ENCODE data around the gene VIPR1.

VIPR1 gene

GRCh38 chr3:42495393-42495792, 7.0 kb upstream of the VIPR1 start:
- no peak for DNase-seq

GRCh38 chr3:42497009-42497731, 5.3 kb upstream of the VIPR1 start:
- no peak for DNase-seq

DNA sequence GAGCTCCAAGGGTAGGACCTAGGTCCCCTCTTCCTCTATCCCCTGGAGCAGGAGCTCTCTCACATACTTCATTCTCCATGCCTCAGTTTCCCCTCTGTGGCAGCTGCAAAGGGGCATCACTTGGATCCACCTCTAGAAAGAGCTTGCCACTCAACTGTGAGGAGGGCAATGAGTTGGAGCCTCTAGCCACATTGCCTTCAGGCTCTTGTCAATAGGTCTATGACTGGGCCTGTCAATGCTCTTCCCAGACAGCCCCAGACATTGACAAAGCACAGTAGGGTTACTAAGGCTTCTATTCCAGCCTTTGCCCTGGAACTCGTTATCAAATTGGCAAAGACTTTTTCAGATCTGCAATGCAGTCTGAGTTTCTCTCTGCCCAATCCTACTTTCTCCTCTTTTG, 4.4 kb upstream of the VIPR1 start:
- DNase-seq: no peak

DNA sequence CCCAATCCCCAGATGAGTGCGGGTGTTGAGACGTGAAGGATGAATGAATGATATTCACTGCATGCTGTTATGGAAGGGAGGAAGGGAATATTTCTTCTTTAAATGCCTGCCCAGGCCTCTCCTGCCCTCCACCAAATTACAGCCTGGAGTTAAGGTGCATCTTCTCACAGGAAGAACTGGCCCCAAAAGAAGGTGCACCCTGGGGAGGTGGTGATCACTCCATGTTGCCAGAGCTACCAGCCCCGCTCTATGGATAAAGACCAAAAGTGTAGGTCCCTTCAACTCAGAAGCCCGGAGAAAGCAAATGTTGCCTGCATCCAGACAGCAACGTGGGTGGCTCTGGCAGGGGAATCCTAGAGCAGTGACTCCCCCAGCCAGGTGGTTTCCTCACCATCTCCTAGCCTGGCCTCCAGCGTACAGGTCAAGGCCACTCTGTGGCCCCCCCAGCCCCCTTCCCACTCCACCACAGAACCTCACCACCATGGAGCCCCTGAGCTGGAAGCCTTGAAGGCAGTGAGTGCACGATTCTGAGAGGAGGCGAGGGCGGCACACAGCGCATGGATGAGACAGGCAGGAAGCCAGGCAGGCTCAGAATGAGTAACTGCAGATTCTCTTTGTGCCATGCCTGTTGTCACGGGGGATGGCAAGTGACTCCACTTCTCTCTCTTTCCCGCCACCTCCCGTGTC, 3.5 kb upstream of the VIPR1 start:
- no peak for DNase-seq

DNA sequence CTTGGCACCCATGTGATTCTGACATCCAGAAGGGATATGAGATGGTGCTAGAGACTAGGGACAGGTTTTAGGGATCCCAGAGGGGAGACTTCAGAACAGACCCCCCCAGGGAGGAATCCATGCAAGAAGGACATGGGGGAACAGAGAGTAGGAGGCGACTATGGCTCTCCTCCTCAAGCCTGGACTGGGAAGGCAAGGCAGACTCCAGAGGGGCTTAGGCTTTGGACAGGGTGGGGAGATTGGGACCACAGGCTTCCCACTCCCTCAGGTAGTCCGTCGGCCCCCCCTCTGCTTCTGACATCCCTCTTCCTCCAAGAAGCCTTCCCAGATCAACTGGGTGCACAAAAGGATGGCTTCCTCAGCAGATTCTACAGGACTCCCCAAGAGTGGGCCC, 3.0 kb upstream of the VIPR1 start:
- DNase-seq: no peak

- no peak for DNase-seq
Measured at GRCh38 chr3:42500091-42500490, 2.4 kb upstream of the VIPR1 start.

DNA sequence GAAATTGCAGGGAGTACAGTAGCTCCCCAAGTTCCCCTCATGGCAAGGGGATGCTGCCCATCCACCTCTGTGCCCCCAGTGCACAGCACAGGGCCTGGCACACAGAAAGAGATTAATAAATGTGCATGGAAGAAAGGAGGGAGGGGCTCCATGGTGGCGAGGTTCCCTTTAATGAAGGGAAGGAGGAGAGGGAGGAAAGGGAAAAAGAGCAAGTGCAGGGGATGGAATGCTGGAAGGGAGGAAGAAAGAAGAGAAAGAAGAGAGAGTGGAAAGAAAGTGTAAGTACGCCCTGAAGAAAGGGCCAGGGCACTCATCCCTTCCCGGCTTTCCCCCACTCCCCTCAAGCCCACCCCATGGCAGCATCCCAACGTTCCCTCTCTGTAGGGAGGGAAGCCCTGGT, 1.5 kb upstream of the VIPR1 start:
- no peak for DNase-seq

- no peak for DNase-seq
Measured at GRCh38 chr3:42501321-42501680, 1.1 kb upstream of the VIPR1 start.

DNA sequence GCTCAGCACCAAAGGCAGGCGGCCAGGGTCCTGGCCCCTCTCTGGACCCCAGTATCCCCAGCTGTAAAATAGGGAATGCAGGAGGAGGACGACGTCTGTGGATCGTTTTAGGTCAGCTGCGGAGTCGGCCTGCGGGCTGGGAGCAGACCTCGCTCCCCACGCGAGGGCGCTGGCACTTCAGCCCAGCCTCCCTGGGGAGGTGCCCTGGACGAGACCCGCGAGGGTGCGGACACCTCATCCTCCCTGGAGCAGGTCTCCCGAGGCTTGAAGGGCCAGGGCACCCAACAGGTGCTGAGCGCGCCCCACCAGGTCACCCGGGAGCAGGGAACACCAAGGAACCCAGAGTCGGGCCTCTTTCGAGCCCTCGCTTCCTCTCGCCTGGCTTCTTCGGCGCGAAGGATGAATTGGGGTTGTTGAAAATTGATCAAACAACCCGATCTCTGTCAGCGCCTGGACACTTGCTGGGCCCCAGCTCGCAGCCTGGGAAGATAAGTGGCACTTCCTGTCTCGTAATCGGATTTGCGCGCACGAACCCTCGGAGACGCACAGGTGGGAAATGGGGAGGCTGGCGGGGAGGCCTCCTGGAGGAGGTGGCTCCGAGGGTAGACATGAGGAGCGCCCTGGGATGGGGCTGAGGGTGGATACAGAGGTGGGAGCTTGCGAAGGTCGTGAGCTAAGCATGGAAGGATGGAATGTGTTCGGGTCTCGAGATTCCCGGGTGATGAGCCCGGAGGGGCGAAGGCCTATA, 588 bp upstream of the VIPR1 start:
- DNase-seq: no peak

GRCh38 chr3:42503251-42503924, 945 bp downstream of the VIPR1 start:
- no peak for DNase-seq

GRCh38 chr3:42503957-42504333, 1.5 kb downstream of the VIPR1 start:
- no peak for DNase-seq

GRCh38 chr3:42504334-42505127, 2.1 kb downstream of the VIPR1 start:
- no peak for DNase-seq

GRCh38 chr3:42505128-42505848, 2.8 kb downstream of the VIPR1 start:
- DNase-seq: no peak

- DNase-seq: no peak
Measured at GRCh38 chr3:42505849-42506410, 3.5 kb downstream of the VIPR1 start.

DNA sequence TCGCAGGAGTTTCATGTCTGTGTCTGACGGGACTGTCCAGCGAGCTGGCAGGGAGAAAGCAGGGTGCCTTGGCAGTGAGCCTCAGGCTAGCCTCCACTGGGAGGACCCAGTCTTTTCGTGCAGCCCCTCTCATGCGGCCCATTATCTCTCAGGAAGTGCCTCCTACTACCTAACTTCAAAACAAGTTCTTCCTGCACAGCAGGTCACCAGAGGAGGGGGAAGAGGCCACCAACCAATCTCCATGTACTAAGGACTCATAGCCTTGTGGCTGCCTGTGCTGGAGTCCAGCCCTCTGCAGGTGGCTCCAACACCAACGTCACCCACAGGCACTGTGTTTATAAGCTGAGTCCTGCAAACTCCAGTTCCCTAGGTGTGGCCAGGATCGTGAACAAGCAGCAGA, 4.8 kb downstream of the VIPR1 start:
- DNase-seq: no peak

- no peak for DNase-seq
Measured at GRCh38 chr3:42507761-42508335, 5.4 kb downstream of the VIPR1 start.

GRCh38 chr3:42508562-42508961, 6.1 kb downstream of the VIPR1 start:
- DNase-seq: no peak

GRCh38 chr3:42509111-42509510, 6.7 kb downstream of the VIPR1 start:
- DNase-seq: no peak

DNA sequence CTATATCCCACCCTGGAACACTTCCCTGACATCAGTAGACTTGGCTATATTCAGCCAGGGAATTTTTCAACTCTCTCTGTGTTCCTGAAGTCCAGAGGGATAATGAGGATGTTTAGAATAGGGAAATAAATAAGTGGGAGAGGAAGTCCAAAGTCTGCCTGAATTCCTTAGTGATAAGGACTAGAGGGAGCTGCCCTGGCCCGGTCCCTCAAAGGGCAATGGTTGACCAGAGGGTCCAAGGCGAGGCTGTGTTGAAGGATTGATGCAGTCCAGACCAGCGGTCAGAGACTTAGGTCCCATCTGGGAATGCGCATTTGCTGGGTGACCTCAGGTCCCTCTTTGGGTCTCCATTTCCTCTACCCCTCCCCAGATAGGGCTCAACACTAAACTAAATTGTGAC, 7.9 kb downstream of the VIPR1 start:
- DNase-seq: no peak

DNA sequence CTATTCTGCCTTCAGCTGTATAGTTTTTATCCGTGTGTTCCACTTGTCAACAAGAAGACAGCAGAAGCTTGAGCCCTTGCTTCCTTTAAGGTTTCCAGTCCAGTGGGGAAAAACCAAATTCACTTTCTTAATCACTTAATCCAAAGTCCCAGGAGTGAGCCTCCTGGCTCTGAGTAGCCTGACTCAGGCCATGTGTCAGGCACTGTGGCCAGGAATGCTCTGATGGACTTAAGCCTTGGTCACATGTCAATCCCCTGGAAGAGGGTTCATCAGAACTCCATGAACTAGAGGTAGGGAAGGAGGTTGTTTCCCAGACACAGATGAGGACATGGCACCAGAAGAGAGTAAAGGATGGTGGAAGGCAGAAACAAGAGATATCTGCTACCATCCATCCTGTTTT, 8.8 kb downstream of the VIPR1 start:
- no peak for DNase-seq

- no peak for DNase-seq
Measured at GRCh38 chr3:42511736-42512135, 9.3 kb downstream of the VIPR1 start.

All from NCI-H526 treated with DMSO at 0.1 percent for 48 hours (cell line).